GM13977 (cell line): ENCODE measurements around the gene SMTN.

Experiments
- DNase-seq: peaks from one replicate; pipeline ENCODE4 v3.0.0; 2012; ENCODE audit warnings: low spot score
- in situ Hi-C: fragments of 300-500 bp; cut with MboI; formaldehyde crosslinking; loops from one replicate; pipeline ENCODE4 v1.12.0; 2022; ENCODE audit warnings: low sequenced_read_pairs, low pct_unique_long_range_greater_than_20kb, mixed read lengths, inconsistent platforms; ENCODE audit not compliant: unreplicated experiment
- TF ChIP-seq, protein P1 (sequence below): IDR thresholded peaks from 2 replicates; pipeline ENCODE4 v1.5.1; 2012; ENCODE audit warnings: mild to moderate bottlenecking, control low read depth; ENCODE audit not compliant: insufficient read depth; ENCODE audit errors: extremely low read depth, missing control alignments

Gene SMTN

DNA sequence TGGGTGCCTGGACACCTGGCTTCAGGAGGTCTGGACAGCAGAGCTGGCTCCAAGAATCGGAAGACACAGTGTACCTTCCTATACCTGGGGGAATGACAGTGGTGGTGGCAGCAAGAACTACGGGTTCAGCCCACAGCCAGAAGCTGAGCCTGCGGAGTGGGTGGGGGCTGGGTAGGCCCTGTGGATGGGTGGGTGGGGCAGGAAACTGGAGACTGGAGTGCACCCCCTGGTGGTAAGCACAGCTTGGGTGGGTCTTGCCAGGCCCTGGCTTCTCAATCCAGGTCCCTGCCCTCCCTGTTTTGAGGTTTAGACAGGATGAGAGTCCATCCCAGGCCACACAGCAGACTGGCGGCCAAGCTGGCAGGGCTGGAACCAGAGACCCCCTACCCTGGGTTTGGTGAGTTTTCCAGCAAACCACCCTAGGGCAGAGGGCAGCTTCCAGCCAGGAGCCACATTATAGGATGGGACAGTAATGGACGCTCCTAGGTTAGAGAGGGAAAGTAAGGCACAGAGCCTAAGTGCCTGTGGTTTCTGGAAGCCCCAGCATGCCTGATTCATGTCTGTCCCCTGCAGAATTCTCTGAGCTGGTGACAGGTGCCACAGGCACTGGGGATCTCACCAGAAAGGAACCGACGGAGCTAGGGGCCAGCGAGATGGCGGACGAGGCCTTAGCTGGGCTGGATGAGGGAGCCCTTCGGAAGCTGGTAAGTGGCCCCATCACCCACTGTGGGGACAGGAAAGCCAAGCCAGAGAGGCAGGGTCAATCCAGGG is 1.7 kb downstream of the SMTN start:
- TF ChIP-seq, protein P1, sequence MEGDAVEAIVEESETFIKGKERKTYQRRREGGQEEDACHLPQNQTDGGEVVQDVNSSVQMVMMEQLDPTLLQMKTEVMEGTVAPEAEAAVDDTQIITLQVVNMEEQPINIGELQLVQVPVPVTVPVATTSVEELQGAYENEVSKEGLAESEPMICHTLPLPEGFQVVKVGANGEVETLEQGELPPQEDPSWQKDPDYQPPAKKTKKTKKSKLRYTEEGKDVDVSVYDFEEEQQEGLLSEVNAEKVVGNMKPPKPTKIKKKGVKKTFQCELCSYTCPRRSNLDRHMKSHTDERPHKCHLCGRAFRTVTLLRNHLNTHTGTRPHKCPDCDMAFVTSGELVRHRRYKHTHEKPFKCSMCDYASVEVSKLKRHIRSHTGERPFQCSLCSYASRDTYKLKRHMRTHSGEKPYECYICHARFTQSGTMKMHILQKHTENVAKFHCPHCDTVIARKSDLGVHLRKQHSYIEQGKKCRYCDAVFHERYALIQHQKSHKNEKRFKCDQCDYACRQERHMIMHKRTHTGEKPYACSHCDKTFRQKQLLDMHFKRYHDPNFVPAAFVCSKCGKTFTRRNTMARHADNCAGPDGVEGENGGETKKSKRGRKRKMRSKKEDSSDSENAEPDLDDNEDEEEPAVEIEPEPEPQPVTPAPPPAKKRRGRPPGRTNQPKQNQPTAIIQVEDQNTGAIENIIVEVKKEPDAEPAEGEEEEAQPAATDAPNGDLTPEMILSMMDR, result peak; percentile 52
- DNase-seq, result peak; percentile 50
- in situ Hi-C loops, result loop anchor here (10.0 kb wide), 1 partner anchor 318 kb away; no protein-coding TSS in a partner anchor

DNA sequence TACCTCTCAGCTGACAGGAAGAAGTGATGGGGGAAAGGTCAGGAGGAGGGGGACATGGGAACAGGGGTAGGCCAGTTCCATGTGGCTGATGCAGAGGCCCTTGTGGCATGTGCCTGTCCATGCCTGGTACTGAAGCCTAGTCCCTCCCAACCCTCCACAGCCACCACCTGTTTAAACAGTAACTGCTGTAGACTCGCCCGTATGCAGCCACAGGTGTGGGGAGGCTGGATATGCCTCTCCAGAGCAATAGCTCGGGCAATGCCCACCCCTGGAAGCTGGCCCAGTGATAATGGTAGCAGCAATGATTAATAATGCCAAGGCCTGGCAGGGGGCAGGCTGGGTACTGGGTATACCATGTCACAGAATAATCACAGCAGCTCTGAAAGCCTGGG is 2.3 kb downstream of the SMTN start:
- DNase-seq, result no peak
- TF ChIP-seq, protein P1, result no peak
- in situ Hi-C loops, result loop anchor here (10.0 kb wide), 1 partner anchor 319 kb away; no protein-coding TSS in a partner anchor

DNA sequence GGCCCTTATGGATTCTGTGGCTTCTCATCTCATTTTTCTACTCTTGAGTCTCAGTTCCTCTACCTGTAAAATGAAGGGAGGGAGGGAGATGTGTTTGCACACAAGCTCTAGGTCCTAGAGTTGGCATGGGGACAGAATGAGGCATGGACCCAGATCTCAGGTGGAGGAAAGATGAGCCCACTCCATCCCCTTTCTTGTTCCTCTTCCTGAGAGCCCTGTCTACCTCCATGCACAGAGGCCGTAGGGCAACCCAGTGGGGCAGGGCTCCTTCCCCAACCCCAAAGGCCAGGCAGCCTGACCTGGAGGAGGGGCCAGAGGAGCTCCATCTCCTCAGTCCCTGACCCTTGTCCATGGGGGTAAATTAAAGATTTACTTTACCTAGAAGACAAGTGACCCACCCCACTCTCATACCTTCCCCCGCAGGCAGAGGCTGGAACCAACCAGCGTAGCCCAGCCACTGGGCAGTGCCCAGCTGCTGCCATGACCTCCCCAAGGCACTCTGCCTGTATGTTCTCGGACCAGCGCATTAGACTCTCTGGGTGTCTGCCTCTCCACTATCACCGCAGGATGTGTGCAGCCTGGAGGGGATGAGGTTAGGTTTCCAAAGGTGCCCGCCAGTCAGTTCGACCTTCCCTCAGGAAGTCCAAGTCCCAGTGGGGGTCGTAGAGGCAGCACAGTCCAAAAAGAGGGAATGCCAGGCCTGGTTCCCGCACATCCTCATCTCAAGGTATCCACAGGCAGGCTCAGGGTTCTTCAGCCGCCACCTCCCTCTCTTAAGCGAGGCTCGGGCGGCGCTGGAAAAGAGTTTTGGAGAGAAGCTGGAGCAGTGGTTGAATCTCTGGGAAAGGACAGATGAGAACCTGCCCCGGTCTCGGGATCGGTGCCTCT is 3.0 kb downstream of the SMTN start:
- in situ Hi-C loops, result loop anchor here (10.0 kb wide), 1 partner anchor 319 kb away; no protein-coding TSS in a partner anchor
- DNase-seq, result peak; percentile 57
- TF ChIP-seq, protein P1, result no peak

DNA sequence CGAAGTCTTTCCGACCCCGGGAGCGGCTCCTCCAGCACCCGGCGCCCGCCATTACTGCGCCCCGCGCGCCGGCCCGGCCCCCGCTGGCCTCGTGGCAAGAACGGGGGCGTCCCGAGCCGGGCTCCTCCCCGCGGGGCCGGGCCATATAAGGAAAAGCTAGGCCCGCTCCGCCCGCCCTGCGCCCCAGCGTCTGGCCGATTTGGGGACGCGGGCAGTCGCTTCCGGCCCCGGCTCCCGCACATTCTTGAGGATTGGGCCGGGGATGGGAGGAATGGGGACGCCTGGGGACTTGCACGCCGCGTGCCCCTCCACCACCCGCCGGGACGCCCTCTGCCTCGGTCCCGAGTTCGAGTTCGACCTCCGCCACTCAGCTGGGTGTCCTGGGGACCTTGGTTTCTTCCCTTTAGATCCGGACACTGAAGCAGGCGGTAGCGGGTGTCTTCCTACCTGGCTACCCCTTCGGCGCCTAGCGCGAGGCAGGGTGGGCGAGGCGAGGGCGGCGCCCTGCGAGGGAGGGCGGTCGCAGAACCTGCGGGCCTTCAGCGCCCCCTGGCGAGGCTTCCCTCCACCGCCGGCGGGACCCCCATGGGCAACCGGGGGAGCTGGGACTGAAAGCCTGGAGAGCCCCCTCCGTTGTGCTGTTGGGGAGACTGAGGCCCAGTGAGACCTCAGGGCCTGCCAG is 3.8 kb downstream of the SMTN start:
- in situ Hi-C loops, result loop anchor here (10.0 kb wide), 1 partner anchor 320 kb away; no protein-coding TSS in a partner anchor
- DNase-seq, result peak; percentile 97
- TF ChIP-seq, protein P1, result peak; percentile 88

DNA sequence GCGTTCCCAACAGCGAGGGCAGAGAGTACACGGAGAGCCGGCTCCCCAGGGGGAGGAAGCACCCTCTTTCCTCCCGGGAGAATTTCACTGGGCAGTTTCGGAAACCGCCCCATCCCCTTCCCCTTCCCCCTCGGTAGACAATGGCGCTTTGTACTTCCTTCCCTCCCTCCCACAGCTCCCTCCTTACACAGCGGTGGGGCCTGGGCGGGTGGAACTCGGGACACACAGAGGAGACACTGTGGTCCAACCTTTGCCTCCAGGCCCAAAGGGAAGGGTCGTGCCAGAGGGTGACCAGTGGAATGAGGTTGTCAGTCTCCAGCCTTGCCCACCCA is 4.3 kb downstream of the SMTN start:
- in situ Hi-C loops, result loop anchor here (10.0 kb wide), 1 partner anchor 321 kb away; no protein-coding TSS in a partner anchor
- TF ChIP-seq, protein P1, result peak; percentile 4
- no peak for DNase-seq

DNA sequence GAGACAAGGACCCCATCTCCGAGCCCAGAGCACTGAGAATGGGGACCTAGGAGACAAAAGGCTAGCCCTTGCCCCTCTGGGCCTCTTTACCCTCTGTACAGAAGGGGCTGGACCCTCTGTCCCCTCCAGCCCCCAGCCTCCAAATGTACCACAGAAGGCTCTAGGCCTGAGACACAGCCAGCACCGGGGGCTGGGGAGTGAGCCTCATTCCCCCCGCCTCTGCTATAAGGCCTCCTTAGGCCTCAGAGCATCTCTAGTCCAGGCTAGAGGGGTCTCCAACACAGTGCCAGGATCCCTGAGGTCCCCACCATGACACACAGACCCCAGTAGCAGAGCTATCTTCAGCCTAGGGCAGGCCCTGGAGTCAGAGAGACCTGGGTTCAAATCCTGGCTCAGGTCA is 4.8 kb downstream of the SMTN start:
- in situ Hi-C loops, result loop anchor here (10.0 kb wide), 1 partner anchor 321 kb away; no protein-coding TSS in a partner anchor
- peak; percentile 17 for DNase-seq
- TF ChIP-seq, protein P1, result no peak
